Gastroesophageal sphincter (tissue), 3 donors: ENCODE measurements around the gene SYTL2.

Experiments used
- CTCF ChIP-seq, 4 experiments: fragments of 200-600 bp in 2 of 4; fragments of 450-650 bp in 2 of 4; sonication (generic) in 1 of 4; IDR thresholded peaks; one replicate each; pipeline ENCODE4 v1.5.1; 2017 to 2019; ENCODE audit warnings: antibody characterized with exemption in 4 of 4, mild to moderate bottlenecking in 2 of 4, moderate library complexity in 2 of 4
- POLR2A ChIP-seq, 2 donors: fragments of 450-650 bp; IDR thresholded peaks; one replicate each; pipeline ENCODE4 v1.6.1; 2017; ENCODE audit warnings: antibody characterized with exemption in 2 of 2, mild to moderate bottlenecking in 2 of 2, moderate library complexity in 1 of 2
- POLR2AphosphoS5 ChIP-seq: sonication (generic); formaldehyde crosslinking; IDR thresholded peaks from one replicate; pipeline ENCODE4 v1.6.1; 2017; ENCODE audit warnings: antibody characterized with exemption

GRCh38 chr11:85857098-85857497 lies 46.2 kb upstream of the SYTL2 start:
- TF ChIP-seq POLR2AphosphoS5 (no peak), CTCF (IDR thresholded peaks at IDR 0.05) (no peak), POLR2A (IDR thresholded peaks at IDR 0.05) (no peak)
